Measurements from ENCODE around the gene RGS3.
"Not testable (repeated sequence)": the region's sequence is repeated elsewhere in the genome, so short reads cannot be mapped to it uniquely, and the experiment has no call there.

DNA sequence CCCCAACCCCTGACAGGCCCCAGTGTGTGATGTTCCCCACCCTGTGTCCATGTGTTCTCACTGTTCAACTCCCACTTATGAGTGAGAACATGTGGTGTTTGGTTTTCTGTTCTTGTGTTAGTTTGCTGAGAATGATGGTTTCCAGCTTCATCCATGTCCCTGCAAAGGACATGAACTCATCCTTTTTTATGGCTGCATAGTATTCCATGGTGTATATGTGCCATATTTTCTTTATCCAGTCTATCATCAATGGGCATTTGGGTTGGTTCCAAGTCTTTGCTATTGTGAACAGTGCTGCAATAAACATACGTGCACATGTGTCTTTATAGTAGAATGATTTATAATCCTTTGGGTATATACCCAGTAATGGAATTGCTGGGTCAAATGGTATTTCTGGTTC lies 25.8 kb upstream of the RGS3 start:
- TF ChIP-seq, protein P1, sequence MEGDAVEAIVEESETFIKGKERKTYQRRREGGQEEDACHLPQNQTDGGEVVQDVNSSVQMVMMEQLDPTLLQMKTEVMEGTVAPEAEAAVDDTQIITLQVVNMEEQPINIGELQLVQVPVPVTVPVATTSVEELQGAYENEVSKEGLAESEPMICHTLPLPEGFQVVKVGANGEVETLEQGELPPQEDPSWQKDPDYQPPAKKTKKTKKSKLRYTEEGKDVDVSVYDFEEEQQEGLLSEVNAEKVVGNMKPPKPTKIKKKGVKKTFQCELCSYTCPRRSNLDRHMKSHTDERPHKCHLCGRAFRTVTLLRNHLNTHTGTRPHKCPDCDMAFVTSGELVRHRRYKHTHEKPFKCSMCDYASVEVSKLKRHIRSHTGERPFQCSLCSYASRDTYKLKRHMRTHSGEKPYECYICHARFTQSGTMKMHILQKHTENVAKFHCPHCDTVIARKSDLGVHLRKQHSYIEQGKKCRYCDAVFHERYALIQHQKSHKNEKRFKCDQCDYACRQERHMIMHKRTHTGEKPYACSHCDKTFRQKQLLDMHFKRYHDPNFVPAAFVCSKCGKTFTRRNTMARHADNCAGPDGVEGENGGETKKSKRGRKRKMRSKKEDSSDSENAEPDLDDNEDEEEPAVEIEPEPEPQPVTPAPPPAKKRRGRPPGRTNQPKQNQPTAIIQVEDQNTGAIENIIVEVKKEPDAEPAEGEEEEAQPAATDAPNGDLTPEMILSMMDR (IDR thresholded peaks at IDR 0.05; ENCODE audit: extremely low read depth in 1 of 2, insufficient read depth in 1 of 2, low read depth in 1 of 2, low read length in 2 of 2), result not testable (repeated sequence)
- TF ChIP-seq POLR2A (IDR thresholded peaks at IDR 0.05; ENCODE audit: low read depth, low read length); POLR2AphosphoS5 (IDR thresholded peaks at IDR 0.05; ENCODE audit: insufficient read depth, low read depth, low read length); EZH2 (IDR thresholded peaks at IDR 0.05; ENCODE audit: borderline replicate concordance, low read depth, low read length, severe bottlenecking): not testable (repeated sequence)
- TF ChIP-seq, protein P2, sequence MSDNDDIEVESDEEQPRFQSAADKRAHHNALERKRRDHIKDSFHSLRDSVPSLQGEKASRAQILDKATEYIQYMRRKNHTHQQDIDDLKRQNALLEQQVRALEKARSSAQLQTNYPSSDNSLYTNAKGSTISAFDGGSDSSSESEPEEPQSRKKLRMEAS (IDR thresholded peaks at IDR 0.05; ENCODE audit: insufficient read depth, insufficient read length), result not testable (repeated sequence)
